Urinary bladder (tissue), 4 donors: ENCODE data around the gene SLC41A3. TPM values are rescaled to one million over a fixed set of nuclear protein-coding genes. Genes with fewer than 3 reads are reported as not detected.
"Not testable (repeated sequence)": the region's sequence is repeated elsewhere in the genome, so short reads cannot be mapped to it uniquely, and the experiment has no call there.

Source experiments
- DNase-seq: peaks from one replicate; pipeline ENCODE4 v3.0.0-alpha.2; 2015; ENCODE audit errors: extremely low spot score
- H3K27ac ChIP-seq: one replicate; pipeline ENCODE4 v1.5.1; 2013; ENCODE audit warnings: low read depth, mild to moderate bottlenecking, moderate library complexity
- H3K36me3 ChIP-seq: one replicate; pipeline ENCODE4 v1.6.1; 2013; ENCODE audit warnings: mild to moderate bottlenecking, moderate library complexity; ENCODE audit not compliant: insufficient read depth
- H3K4me1 ChIP-seq: one replicate; pipeline ENCODE4 v1.6.1; 2013; ENCODE audit warnings: mild to moderate bottlenecking, moderate library complexity; ENCODE audit not compliant: insufficient read depth
- H3K4me3 ChIP-seq: one replicate; pipeline ENCODE4 v1.5.1; 2013; ENCODE audit warnings: low read depth, low read length
- WGBS: extraction: QIAGEN DNeasy Blood & Tissue Kit; methylation state at CpG from one replicate; pipeline ENCODE4 v1.1.7; 2013; 5-methylcytosine and 5-hydroxymethylcytosine counted together
- polyA plus RNA-seq: library from polyadenylated mRNA; stranded (reverse); fragments of 200-250 nt; gene quantifications from one replicate; pipeline ENCODE4 v1.2.3, GENCODE V29; 2013
- total RNA-seq: library from RNA; depleted of rRNA; stranded (reverse); fragments of >200 nt; gene quantifications from one replicate; pipeline ENCODE4 v1.2.3, GENCODE V29; 2014
- donor health status: healthy with polysubstance abuse.
- donor health status: healthy.

SLC41A3 gene
- total and polyA plus RNA-seq, 2 donors = 36.3 to 57.1 TPM

GRCh38 chr3:126076140-126076539 is 7.8 kb downstream of the SLC41A3 start:
- H3K4me3 ChIP-seq = no peak overlapping the region
- H3K27ac ChIP-seq = no peak overlapping the region
- no peak for DNase-seq
- no peaks in the 10 kb centered on the region for H3K36me3 ChIP-seq
- H3K4me1 ChIP-seq = no peaks in the 10 kb centered on the region

- H3K27ac ChIP-seq = no peak overlapping the region
- no peak for DNase-seq
- H3K4me1 ChIP-seq = no peaks in the 10 kb centered on the region
- no peaks in the 10 kb centered on the region for H3K36me3 ChIP-seq
- 87% methylated on average over 10 of the region's 10 CpGs for WGBS
- no peak overlapping the region for H3K4me3 ChIP-seq
These were observed 13.8 kb downstream of the SLC41A3 start for GRCh38 chr3:126070146-126070545.

- Histone ChIP-seq H3K4me1 (no peaks in the 10 kb centered on the region), H3K27ac (no peak overlapping the region), H3K4me3 (no peak overlapping the region), H3K36me3 (no peaks in the 10 kb centered on the region)
- 97% methylated on average over 8 of the region's 8 CpGs for WGBS
- DNase-seq = no peak
These were observed 16.0 kb downstream of the SLC41A3 start for GRCh38 chr3:126067959-126068358.

DNA sequence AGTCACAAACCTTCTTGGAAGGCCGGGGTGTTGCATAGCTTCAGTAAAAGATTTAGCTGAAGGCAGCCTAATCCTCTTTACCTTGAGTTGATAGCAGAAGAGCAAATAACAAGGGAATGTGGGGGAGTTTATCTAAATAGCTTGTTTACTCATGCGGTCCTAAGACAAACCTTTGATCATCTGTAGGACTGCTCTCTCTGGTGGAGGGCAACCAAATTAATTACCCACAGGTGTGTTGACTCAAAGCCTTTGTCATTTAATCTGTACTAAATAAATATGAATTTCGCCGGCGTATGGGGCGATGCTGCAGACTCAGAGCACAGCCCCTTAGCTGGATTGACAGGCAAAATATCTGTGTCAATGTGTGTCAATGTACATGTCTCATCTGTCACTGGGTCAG is 17.2 kb downstream of the SLC41A3 start:
- 85% methylated on average over 6 of the region's 6 CpGs for WGBS
- H3K36me3 ChIP-seq = not testable (repeated sequence)

GRCh38 chr3:126065876-126066275 is 18.0 kb downstream of the SLC41A3 start:
- no peaks in the 10 kb centered on the region for H3K36me3 ChIP-seq
- H3K4me3 ChIP-seq = no peak overlapping the region
- no peak for DNase-seq
- no peak overlapping the region for H3K27ac ChIP-seq
- 94% methylated on average over 3 of the region's 3 CpGs for WGBS
- no peaks in the 10 kb centered on the region for H3K4me1 ChIP-seq

More for the DNA sequence above, 17.2 kb downstream of the SLC41A3 start:
- not testable (repeated sequence) for H3K4me1 ChIP-seq, H3K27ac ChIP-seq, DNase-seq, H3K4me3 ChIP-seq

- no peaks in the 10 kb centered on the region for H3K4me1 ChIP-seq
- H3K27ac ChIP-seq = no peak overlapping the region
- no peaks in the 10 kb centered on the region for H3K36me3 ChIP-seq
- no peak overlapping the region for H3K4me3 ChIP-seq
- WGBS = 72% methylated on average over 10 of the region's 10 CpGs
- no peak for DNase-seq
These were observed 19.2 kb downstream of the SLC41A3 start for GRCh38 chr3:126064627-126065258.

DNA sequence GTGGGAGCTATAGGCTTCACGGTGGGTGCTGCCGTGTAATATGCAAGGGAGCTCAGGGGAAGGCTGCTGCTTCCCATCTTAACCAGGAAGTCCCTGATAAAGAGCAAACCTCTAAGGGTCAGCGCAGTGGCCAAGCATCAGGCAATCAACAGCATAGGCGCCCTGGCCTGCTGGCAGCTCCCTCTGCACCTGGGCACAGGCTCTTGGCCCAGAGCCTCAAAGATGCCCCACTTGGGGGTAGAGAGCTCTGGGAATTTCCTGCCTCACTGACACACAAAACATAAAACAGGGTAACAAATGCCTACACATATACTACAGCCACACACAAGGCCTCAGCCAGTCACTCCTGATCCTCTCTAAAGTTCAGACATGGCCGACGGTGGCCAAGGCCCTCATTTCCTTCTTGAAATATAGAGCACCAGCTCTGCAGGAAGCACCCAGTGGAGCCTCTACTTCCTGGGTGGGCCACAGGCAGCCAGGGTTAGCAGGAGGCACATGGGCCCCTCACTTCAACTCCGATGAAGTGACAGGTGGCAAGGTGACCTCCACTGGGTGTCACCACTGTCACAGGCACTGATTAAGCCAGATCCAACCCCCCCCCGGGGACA is 20.5 kb downstream of the SLC41A3 start:
- H3K36me3 ChIP-seq = no peaks in the 10 kb centered on the region
- WGBS = 92% methylated on average over 8 of the region's 8 CpGs
- no peaks in the 10 kb centered on the region for H3K4me1 ChIP-seq
- H3K4me3 ChIP-seq = no peak overlapping the region
- no peak for DNase-seq
- H3K27ac ChIP-seq = no peak overlapping the region

GRCh38 chr3:126061301-126062032 is 22.5 kb downstream of the SLC41A3 start:
- no peak overlapping the region for H3K4me3 ChIP-seq
- no peaks in the 10 kb centered on the region for H3K4me1 ChIP-seq
- no peaks in the 10 kb centered on the region for H3K36me3 ChIP-seq
- 86% methylated on average over 8 of the region's 8 CpGs for WGBS
- no peak for DNase-seq
- no peak overlapping the region for H3K27ac ChIP-seq

DNA sequence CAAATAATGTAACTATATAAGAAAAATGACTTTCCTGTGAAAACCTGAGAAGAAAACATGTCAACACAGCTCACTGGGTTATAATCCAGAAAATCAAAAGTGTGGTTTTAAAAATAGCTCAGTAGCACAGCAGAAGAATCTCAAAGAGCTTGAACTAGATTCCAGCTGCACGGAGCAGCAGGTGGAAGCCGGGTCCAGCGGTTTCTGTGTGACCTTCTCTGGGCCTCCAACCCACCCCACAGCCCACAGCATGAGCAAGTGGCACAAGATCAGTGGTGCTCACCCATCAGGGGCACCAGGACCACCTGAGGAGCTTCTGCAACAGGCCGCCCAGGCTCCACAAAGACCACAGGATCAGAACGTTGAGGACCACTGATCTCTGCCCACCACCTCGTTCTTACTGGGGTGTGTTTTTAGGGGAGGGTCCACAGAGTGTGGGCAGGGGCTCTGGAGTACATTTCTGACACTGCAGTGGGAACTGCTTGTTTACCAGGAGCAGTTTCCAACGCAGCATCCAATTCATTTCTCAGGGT is 23.2 kb downstream of the SLC41A3 start:
- H3K4me3 ChIP-seq = no peak overlapping the region
- WGBS = 92% methylated on average over 7 of the region's 7 CpGs
- no peak for DNase-seq

DNA sequence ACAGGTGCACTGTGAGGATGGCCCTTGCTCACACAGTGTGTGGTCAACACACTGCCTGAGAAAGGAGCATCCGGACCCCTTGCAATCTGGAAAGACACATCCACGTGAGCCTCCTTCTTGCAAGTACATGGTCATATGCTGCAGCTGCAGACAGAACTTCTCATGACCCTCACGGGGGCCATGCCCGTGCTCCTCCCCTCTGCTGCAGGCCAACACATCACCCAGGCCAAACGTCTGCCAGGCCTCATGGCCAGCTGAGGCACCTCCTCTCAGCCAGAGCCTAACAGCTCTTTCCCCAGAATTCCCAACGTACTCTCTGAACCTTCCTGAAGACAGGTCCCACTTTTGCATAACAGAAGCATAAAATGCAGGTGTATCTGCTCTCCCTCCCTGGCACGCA is 25.3 kb downstream of the SLC41A3 start:
- Histone ChIP-seq H3K27ac (no peak overlapping the region), H3K36me3 (no peaks in the 10 kb centered on the region), H3K4me3 (no peak overlapping the region), H3K4me1 (no peaks in the 10 kb centered on the region)
- DNase-seq = no peak
- 78% methylated on average over 7 of the region's 7 CpGs for WGBS

More for the DNA sequence above, 23.2 kb downstream of the SLC41A3 start:
- no peak overlapping the region for H3K27ac ChIP-seq
- H3K36me3 ChIP-seq = no peaks in the 10 kb centered on the region
- H3K4me1 ChIP-seq = no peaks in the 10 kb centered on the region

DNA sequence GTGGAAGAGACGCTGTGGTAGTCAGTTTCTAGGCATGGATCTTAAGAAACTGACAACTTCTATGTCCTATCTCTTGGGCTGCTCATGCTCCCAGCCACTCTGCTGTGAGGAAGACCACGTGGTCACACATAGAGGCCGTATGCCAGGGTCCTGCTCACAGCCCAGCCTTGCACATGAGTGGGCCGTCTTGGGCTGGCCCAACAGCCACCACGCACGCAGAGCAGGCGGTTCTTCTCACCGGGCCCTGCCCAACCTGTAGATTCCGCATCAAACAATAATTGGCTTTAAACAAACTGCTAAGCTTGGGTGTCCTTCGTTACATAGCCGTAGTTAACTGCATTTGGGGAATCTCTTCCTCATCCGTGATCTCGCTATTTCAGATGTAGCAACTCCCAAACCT is 26.0 kb downstream of the SLC41A3 start:
- no peaks in the 10 kb centered on the region for H3K36me3 ChIP-seq
- H3K27ac ChIP-seq = no peak overlapping the region
- 91% methylated on average over 13 of the region's 13 CpGs for WGBS
- DNase-seq = no peak
- no peak overlapping the region for H3K4me3 ChIP-seq
- no peaks in the 10 kb centered on the region for H3K4me1 ChIP-seq

GRCh38 chr3:126057501-126057819 is 26.5 kb downstream of the SLC41A3 start:
- Histone ChIP-seq H3K4me1 (no peaks in the 10 kb centered on the region), H3K36me3 (no peaks in the 10 kb centered on the region), H3K4me3 (no peak overlapping the region), H3K27ac (no peak overlapping the region)
- no peak for DNase-seq
- WGBS = 84% methylated on average over 10 of the region's 10 CpGs

GRCh38 chr3:126056681-126057500 is 27.0 kb downstream of the SLC41A3 start:
- WGBS = 73% methylated on average over 14 of the region's 14 CpGs
- Histone ChIP-seq H3K36me3 (no peaks in the 10 kb centered on the region), H3K27ac (no peak overlapping the region), H3K4me3 (no peak overlapping the region), H3K4me1 (no peaks in the 10 kb centered on the region)
- no peak for DNase-seq
